Measurements from ENCODE around the gene PLCXD1.
"Not testable (repeated sequence)": the region's sequence is repeated elsewhere in the genome, so short reads cannot be mapped to it uniquely, and the experiment has no call there.

PLCXD1 gene

DNA sequence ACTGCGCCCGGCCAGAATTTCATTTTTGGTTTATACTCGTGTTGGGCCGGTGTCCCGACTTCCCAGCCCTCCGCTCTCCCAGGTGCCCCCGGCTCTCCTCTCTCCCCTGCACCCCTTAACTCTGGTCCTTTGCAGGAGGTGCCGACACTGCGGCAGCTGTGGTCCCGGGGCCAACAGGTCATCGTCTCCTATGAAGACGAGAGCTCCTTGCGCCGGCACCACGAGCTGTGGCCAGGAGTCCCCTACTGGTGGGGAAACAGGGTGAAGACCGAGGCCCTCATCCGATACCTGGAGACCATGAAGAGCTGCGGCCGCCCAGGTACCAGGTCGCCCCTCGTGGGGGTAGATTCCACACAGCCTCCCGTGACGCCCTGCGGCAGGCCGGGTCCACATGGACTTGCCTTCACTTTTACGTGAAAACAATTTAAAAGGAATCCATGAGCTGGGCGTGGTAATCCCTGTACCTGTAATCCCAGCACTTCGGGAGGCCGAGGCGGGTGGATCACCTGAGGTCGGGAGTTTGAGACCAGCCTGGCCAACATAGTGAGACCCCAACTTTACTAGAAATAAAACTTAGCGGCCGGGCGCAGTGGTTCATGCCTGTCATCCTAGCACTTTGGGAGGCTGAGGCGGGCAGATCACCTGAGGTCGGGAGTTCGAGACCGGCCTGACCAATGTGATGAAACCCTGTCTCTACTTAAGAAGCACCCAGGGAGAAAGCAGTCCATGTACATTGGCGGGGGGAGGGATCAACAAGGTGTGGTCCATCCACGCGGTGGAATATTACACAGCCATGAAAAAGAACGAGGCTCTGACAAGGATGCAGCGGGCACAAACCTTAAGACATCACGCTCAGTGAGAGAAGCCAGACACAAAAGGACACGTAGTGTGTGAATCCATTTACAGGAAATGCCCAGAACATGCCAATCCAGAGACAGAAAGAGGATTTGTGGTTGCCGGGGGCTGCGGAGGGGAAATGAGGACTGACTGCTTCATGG is 12.0 kb downstream of the PLCXD1 start:
- DNase-seq (ENCODE audit: low spot score), result no peak

DNA sequence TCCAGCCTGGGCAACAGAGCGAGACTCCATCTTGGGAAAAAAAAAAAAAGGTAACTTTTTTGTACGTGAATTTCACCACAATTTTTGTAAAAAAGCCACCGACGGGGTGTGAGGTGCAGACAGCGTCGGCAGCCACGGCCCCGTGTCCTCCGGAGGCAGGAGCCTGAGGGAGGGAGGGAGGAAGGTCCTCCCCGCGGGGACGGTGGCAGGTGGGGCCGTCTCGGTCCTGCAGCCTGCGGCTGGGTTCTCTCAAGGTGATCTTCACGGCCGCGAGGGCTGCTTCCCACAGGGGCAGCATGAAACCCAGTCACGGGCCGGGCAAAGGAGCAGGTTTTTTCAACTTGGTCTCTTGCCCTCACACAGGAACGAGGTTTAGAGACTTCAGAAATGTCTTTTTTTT is 14.0 kb downstream of the PLCXD1 start:
- no peak for DNase-seq (ENCODE audit: low spot score)

DNA sequence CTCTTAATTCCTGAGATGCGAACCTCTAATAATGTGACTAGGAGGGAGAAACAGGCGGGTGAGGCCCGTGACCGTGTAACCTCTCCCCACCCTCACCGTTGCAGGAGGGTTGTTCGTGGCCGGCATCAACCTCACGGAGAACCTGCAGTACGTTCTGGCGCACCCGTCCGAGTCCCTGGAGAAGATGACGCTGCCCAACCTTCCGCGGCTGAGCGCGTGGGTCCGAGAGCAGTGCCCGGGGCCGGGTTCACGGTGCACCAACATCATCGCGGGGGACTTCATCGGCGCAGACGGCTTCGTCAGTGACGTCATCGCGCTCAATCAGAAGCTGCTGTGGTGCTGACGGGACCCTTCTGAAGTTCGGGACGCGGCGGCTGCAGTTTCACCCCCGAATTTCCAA is 17.8 kb downstream of the PLCXD1 start:
- no peak for DNase-seq (ENCODE audit: low spot score)

DNA sequence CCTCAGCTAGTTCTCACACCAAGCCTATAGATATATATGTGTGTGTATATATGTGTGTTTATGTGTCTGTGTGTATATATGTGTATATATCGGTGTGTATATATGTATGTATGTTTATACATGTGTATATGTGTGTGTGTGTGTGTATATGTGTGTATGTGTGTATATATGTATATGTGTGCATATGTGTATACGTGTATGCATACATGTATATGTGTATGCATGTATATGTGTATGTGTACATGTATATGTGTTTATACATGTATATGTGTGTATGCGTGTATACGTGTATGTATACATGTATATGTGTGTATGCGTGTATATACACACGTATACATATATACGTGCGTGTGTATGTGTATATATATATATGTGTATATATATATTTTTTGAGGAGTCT is 19.2 kb downstream of the PLCXD1 start:
- DNase-seq (ENCODE audit: low spot score), result no peak

DNA sequence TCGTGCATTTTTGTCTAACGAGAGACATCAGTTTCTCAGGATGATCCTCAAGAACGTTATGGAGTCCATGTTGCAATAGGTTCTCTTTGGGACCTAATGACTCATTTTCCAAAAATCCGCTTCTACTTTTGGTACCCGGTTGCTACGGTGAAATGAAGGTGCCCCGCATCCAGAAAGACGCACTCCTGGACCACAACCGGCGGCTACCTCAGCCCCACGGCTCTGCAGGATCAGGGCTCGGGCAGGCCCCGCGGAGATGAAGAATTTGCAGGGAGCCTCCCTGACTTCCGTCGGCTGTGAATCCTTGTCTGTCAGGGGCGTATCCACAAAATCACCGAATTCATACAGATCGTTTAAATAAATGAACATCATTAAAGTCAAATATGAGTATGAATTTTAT is 21.8 kb downstream of the PLCXD1 start:
- DNase-seq (ENCODE audit: low spot score), result no peak

DNA sequence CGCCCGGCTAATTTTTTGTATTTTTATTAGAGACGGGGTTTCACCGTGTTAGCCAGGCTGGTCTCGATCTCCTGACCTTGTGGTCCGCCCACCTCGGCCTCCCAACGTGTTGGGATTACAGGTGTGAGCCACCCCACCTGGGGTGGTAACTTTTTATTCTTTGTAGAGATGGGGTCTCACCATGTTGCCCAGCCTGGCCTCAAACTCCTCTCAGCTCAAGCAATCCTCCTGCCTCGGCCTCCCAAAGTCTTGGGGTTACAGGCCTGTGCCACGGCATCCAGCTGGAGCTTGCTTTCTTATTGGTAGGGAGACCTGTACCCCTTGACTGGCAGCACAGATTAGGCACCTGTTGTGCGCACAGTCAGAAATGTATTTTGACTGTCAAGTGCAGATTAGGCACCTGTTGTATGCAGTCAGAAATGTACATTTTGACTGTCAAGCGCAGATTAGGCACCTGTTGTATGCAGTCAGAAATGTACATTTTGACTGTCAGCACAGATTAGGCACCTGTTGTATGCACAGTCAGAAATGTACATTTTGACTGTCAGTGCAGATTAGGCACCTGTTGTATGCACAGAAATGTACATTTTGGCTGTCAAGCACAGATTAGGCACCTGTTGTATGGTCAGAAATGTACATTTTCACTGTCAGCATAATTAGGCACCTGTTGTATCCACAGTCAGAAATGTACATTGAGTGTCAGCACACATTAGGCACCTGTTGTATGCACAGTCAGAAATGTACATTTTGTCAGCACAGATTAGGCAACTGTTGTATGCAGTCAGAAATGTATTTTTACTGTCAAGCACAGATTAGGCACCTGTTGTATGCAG is 24.8 kb downstream of the PLCXD1 start:
- not testable (repeated sequence) for DNase-seq (ENCODE audit: low spot score)

DNA sequence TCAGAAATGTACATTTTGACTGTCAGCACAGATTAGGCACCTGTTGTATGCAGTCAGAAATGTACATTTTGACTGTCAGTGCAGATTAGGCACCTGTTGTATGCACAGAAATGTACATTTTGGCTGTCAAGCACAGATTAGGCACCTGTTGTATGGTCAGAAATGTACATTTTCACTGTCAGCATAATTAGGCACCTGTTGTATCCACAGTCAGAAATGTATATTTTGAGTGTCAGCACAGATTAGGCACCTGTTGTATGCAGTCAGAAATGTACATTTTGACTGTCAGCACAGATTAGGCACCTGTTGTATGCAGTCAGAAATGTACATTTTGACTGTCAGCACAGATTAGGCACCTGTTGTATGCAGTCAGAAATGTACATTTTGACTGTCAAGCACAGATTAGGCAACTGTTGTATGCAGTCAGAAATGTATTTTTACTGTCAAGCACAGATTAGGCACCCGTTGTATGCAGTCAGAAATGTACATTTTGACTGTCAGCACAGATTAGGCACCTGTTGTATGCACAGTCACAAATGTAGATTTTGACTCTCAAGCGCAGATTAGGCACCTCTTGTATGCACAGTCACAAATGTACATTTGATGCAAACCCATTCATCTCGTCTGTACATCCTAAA is 25.6 kb downstream of the PLCXD1 start:
- DNase-seq (ENCODE audit: low spot score), result not testable (repeated sequence)

DNA sequence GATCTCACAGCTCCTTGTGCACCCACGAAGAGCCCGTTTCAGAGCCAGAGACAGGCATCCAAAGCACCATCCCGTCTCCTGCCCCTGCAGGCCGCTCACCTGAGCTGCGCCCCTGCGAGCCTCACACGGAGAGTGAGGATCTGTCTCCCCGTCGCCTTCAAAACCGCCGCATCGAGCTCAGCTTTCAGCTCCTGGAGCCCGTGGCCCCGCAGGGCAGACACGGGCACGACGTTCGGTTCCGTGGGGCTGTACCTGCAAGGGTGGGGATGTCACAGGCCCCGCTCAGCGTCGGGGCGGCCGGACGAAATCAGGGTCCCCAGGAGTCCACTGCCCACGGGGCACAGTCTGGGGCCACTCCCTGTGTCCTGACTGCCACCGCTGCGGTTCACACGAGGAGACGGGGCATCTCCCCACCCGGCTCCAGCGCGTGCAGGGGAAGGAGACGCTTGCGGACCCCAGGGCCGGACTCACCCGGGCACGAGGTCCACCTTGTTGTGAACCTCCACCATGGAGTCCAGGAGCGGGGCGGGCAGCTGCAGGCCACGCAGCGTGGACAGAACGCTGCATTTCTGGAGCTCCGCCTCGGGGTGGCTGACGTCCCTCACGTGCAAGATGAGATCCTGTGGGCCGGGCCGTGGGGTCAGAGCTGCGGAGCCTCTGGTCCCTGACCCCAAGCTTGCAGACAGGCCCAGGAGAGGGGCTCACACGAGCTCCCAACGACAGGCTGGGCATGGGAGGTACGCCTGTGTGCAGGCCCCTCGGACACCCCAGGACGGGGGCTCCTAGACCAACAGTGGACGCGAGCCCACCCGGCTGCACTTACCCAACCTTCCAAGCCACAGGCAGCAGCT is 26.3 kb downstream of the PLCXD1 start:
- DNase-seq (ENCODE audit: low spot score), result no peak

DNA sequence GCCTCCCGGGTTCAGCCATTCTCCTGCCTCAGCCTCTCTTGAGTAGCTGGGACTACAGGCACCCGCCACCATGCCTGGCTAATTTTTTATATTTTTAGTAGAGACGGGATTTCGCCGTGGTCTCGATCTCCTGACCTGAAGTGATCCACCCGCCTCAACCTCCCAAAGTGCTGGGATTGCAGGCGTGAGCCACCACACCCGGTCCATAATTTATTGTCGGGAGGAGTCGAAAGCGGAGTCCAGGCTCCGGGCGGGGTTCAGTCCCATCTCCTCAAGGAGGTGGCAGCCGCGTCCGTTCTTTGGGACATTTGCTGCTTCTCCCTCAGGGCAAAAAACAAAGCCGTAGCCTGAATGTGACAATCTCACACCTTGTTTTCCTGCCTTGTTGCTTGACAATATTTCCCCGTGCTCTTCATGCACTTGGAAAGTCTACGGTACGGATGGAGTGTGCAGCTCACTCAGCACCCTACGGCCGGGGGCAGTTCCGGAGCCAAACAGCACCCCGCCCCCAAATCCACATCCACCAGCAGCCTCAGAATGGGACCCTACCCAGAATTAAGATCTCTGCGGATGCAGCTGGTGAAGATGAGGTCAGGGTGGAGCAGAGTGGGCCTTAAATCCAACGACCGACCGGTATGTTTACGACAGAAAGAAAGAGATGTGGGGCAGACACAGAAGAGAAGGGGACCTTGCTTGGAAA is 27.8 kb downstream of the PLCXD1 start:
- DNase-seq (ENCODE audit: low spot score), result no peak

DNA sequence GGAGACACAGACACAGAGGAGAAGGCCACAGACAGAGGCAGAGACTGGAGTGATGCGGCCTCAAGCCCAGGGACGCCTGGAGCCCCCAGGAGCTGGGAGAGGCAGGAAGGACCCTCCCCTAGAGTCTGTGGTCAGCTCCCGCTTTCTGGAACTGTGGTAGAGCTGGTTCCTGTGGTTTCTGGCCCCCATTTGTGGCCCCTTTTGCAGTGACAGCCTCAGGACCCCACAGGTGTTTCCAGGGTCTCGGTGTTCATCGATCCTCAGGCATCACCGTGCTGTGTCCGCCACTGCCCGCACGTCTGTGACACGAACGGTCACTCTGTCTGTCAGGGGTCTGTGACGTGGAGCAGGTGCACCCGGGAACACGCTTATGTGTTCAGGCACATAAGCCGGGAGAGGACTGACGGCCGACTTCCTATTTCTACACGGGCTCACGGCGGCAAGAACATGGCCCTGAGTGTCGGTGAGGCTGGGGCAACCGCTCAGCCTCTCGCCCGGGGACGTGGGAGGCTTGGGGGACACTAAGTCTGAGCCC is 29.5 kb downstream of the PLCXD1 start:
- DNase-seq (ENCODE audit: low spot score), result no peak

DNA sequence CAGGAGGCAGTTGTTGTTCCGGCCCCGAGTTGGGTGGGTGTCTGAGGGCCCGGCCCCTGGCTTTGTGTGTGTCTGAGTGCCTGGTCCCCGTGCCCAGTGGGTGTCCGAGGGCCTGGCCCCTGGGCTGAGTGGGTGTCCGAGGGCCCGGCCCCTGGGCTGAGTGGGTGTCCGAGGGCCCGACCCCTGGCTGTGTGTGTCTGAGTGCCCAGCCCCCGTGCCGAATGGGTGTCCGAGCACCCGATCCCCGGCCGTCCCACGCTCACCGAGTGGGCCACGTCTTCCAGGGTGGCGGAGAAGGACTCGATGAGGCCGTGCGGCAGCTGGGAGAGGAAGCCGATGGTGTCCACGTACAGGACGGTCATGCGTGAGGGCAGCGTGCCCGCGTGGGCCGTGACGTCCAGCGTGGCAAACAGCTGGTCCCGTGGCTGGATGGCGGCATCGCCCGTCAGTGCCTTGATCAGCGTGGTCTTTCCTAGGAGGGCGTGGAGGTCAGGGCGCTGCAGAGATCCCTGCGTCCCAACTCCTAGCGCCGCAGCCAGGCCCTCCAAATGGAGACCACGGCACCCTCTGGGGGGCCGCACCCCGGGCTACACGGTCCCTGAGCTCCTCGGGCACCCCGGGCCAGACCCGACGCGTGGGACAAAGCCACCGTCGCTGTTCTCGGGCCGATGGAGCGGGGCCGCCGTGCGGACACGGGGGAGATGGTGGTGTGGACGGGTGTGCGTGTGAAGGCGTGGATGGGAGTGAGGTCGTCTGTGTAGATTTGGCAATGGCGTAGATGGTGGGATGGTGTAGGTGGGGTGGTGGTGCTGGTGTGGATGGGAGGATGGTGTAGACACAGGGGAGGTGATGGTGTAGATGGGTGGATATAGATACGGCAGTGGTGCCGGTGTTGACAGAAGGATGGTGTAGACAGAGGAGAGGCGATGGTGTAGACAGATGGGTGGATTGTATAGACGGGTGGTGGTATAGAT is 30.3 kb downstream of the PLCXD1 start:
- no peak for DNase-seq (ENCODE audit: low spot score)

DNA sequence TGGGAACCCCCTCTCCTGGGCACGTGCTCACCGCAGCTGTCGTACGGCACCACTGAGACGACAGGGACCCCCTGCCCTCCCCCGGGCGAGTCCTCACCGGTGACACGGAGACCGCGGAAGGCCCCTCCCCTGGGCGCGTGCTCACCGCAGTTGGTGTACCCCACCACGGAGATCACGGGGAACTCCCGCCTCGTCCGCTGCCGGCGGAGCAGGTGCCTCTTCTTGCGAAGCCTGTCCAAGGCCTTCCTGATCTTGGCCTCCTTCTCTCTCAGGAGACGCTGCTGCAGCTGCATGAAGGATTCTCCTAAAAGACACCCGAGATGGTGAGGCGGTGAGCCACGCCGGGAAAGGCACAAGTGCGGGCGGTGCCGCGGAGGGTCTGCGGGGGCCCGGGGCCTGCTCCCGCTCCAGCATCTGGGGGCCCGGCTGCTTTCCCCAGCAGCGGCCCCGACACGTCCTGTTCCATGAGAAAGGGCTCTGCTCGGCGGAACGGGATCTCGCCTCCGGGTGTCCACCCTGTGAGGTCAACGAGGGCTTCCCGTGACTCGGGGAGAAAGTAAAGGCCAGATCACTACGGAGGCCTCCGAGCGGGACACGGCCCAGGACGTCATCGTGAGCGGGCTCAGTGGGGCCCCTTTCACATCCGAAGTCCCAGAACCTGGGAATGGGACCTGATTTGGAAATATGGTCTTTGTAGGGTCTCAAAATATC is 31.6 kb downstream of the PLCXD1 start:
- no peak for DNase-seq (ENCODE audit: low spot score)

DNA sequence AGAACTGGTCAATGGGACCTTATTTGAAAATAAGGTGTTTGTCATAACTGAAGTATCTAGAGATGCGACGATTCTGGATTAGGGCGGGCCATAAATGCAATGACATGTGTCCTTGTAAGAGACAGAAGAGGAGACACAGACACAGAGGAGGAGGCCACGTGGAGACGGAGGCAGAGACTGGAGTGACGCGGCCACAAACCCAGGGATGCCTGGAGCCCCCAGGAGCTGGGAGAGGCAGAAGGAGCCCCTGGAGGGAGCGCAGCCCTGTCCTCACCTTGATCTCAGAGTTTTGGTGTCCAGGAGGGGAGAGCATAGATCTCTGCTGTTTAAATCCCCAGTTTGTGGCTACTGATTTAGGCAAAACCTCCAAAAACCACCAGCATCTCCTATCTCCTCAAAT is 32.4 kb downstream of the PLCXD1 start:
- DNase-seq (ENCODE audit: low spot score), result no peak

DNA sequence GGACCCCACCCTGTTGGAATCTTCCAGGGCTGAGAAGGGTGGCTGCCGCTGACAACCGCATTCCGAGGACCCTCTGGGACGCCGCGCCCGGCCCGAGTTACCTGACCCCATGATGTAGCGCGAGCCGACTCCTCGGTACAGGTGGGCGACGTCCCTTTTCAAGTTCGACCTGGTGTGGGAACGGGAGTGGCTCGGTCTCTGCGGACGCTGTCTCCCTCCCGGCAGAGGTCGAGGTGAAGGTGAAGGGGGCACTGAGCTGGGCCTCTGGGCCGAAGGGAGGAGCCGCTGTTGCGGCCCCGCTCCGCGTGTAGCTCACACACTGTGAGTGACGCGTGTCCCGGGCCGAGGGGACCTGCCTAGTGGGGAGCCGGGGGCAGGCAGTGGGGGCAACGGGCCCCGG is 32.9 kb downstream of the PLCXD1 start:
- no peak for DNase-seq (ENCODE audit: low spot score)

DNA sequence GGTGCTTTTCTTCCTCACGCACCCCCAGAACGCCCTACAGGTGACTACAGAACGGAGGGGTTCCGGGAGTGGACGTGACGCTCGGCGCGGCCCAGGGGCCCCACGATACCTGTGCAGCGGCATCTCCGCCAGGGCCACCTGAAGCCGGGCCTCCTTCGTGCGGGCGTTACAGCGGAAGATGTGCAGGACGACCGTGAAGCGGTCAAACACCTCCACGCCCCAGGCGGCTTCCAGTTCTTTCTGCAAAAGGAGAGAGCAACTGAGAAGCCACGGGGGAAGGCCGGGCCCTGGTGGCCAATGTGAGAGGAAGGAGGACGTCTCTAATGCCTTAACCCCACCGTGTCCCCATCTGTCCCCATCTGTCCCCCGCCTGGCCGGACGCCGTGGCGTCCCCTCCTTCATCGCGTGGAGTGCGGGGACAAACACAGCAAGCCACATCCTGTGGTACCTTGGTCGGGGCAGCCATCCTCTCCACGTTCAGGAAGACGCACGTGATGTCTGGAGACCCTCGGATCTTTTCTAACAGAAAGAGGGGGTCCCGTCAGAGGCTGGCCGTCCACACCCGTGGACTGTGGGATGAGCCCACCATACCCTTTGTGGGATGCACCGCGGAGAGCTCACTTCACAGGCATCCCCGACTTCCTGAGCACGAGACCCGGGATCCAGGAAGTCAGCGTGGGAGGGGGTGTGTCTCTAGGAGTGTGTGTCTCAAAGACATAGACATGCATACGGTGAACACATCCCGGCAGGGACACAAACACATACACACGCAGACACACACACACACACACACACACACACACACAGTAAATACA is 33.8 kb downstream of the PLCXD1 start:
- no peak for DNase-seq (ENCODE audit: low spot score)

DNA sequence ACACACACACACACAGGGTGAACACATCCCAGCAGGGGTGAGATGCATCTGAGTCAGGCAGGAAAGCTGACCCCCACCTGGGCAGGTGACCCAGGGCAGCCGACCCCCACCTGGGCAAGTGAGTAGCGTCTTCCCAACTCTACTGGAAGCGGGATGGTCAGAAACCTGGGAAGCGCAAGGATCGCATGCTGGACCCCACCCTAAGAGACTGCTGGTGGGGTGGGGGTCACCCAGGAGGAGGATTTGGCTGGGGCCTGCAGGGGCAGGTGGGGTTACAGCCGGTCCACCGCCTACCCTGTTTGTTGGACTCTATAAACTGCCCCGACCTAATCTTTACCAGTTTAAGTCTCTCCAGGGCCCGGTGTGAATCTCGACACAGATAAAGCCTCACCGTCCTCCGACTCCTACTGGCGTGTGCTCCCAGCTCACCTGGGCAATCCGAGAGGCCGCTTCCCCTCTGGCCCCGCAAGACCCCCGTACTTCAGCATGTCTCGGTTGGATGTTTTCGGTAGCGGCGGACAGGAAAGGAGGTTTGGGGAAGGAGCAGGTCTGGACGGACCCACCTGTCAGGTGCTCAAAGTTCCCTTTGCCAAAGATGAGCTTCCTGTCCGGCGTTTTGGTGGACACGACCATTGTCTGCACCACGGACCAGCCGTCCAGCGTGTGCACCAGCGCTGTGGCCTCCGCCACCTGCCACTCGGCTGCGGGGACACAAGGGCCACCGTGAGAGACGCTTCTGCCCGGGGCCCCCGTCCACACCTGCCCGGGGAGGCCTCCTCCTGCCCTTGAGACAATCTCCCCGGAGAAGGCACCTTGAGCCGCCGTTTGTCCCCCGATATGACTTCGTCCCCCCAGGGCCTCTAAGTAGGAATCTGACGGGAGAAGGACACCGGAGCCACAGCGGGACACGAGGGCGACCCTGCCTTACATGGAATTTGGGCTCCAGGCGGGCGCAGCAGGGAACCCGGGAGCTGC is 35.5 kb downstream of the PLCXD1 start:
- no peak for DNase-seq (ENCODE audit: low spot score)

Data from AG08395 (cell line).